H9 (cell line): Measurements from ENCODE around the gene GLIPR1L1. TPM values are rescaled to one million over a fixed set of nuclear protein-coding genes. Genes with fewer than 3 reads are reported as not detected.

Experiments used
- DNase-seq: peaks from one replicate; pipeline ENCODE4 v3.0.0-alpha.2; 2017
- H2AFZ ChIP-seq: one replicate; pipeline ENCODE4 v1.6.1; 2013; ENCODE audit warnings: mild to moderate bottlenecking, low read length, control low read depth, moderate library complexity
- H2AK5ac ChIP-seq: 2 replicates; pipeline ENCODE4 v1.6.1; 2013; ENCODE audit warnings: low read length, control low read depth, mixed read lengths; ENCODE audit not compliant: insufficient read length
- H2BK120ac ChIP-seq: one replicate; pipeline ENCODE4 v1.6.1; 2013; ENCODE audit warnings: low read depth, mild to moderate bottlenecking, low read length, control low read depth, inconsistent platforms; ENCODE audit not compliant: poor library complexity, severe bottlenecking
- H2BK12ac ChIP-seq: 2 replicates; pipeline ENCODE4 v1.6.1; 2013; ENCODE audit warnings: low read length, control low read depth, mixed read lengths, low read depth; ENCODE audit not compliant: insufficient read length
- H2BK15ac ChIP-seq: 2 replicates; pipeline ENCODE4 v1.6.1; 2013; ENCODE audit warnings: low read depth, low read length, control low read depth
- H2BK20ac ChIP-seq: one replicate; pipeline ENCODE4 v1.6.1; 2013; ENCODE audit warnings: low read depth, mild to moderate bottlenecking, low read length, control low read depth, inconsistent platforms; ENCODE audit not compliant: poor library complexity, severe bottlenecking
- H2BK5ac ChIP-seq: 2 replicates; pipeline ENCODE4 v1.6.1; 2013; ENCODE audit warnings: low read length, control low read depth, mixed read lengths; ENCODE audit not compliant: insufficient read length
- H3K14ac ChIP-seq: 2 replicates; pipeline ENCODE4 v1.6.1; 2013; ENCODE audit warnings: low read length, control low read depth; ENCODE audit not compliant: insufficient read depth
- H3K18ac ChIP-seq: 2 replicates; pipeline ENCODE4 v1.6.1; 2013; ENCODE audit warnings: low read depth, mild to moderate bottlenecking, mixed read lengths, low read length, control low read depth; ENCODE audit not compliant: insufficient read length
- H3K23ac ChIP-seq: 2 replicates; pipeline ENCODE4 v1.6.1; 2013; ENCODE audit warnings: low read length, control low read depth, mixed read lengths, low read depth; ENCODE audit not compliant: insufficient read length
- H3K23me2 ChIP-seq: 2 replicates; pipeline ENCODE4 v1.6.1; 2013; ENCODE audit warnings: low read depth, mild to moderate bottlenecking, mixed read lengths, low read length, control low read depth; ENCODE audit not compliant: insufficient read length, poor library complexity, severe bottlenecking
- H3K27ac ChIP-seq: 2 replicates; pipeline ENCODE4 v1.5.1; 2013; ENCODE audit warnings: low read length, control low read depth, mixed read lengths, low read depth; ENCODE audit not compliant: insufficient read length
- H3K27me3 ChIP-seq: 2 replicates; pipeline ENCODE4 v1.6.1; 2013; ENCODE audit warnings: low read length, control low read depth, inconsistent platforms; ENCODE audit not compliant: insufficient read depth
- H3K4ac ChIP-seq: 2 replicates; pipeline ENCODE4 v1.6.1; 2013; ENCODE audit warnings: low read depth, mild to moderate bottlenecking, control low read depth, inconsistent platforms, low read length, moderate library complexity
- H3K4me1 ChIP-seq: 2 replicates; pipeline ENCODE4 v1.6.1; 2013; ENCODE audit warnings: low read length, control low read depth, inconsistent platforms; ENCODE audit not compliant: insufficient read depth
- H3K4me2 ChIP-seq: 2 replicates; pipeline ENCODE4 v1.6.1; 2013; ENCODE audit warnings: low read length, control low read depth, mixed read lengths; ENCODE audit not compliant: insufficient read length, insufficient read depth
- H3K56ac ChIP-seq: 2 replicates; pipeline ENCODE4 v1.6.1; 2013; ENCODE audit warnings: low read depth, mild to moderate bottlenecking, mixed read lengths, low read length, control low read depth; ENCODE audit not compliant: insufficient read length
- H3K79me1 ChIP-seq: 2 replicates; pipeline ENCODE4 v1.6.1; 2013; ENCODE audit warnings: low read depth, mild to moderate bottlenecking, moderate library complexity, low read length, control low read depth, inconsistent platforms; ENCODE audit not compliant: insufficient read depth, poor library complexity, severe bottlenecking
- H3K79me2 ChIP-seq: 2 replicates; pipeline ENCODE4 v1.6.1; 2013; ENCODE audit warnings: low read length, control low read depth, inconsistent platforms; ENCODE audit not compliant: insufficient read depth
- H3K9ac ChIP-seq: 2 replicates; pipeline ENCODE4 v1.6.1; 2013; ENCODE audit warnings: low read length, control low read depth, mixed read lengths; ENCODE audit not compliant: insufficient read length; ENCODE audit errors: extremely low read depth
- H3K9me3 ChIP-seq: one replicate; pipeline ENCODE4 v1.6.1; 2013; ENCODE audit warnings: low read depth, low read length, inconsistent platforms; ENCODE audit not compliant: control insufficient read depth
- H3T11ph ChIP-seq: one replicate; pipeline ENCODE4 v1.6.1; 2013; ENCODE audit warnings: mild to moderate bottlenecking, low read length, control low read depth, inconsistent platforms
- H4K20me1 ChIP-seq: one replicate; pipeline ENCODE4 v1.6.1; 2013; ENCODE audit not compliant: control insufficient read depth, insufficient read length, insufficient read depth
- H4K5ac ChIP-seq: 2 replicates; pipeline ENCODE4 v1.6.1; 2013; ENCODE audit warnings: low read depth, mild to moderate bottlenecking, mixed read lengths, low read length, control low read depth; ENCODE audit not compliant: insufficient read length
- H4K8ac ChIP-seq: replicated peaks from 2 replicates; pipeline ENCODE4 v1.6.1; 2013; ENCODE audit warnings: low read length, control low read depth, mixed read lengths, low read depth; ENCODE audit not compliant: insufficient read length
- H4K91ac ChIP-seq: 2 replicates; pipeline ENCODE4 v1.6.1; 2013; ENCODE audit warnings: low read depth, mild to moderate bottlenecking, moderate library complexity, mixed read lengths, low read length, control low read depth; ENCODE audit not compliant: insufficient read length
- H3K27ac Mint-ChIP-seq, 3 experiments: 2 replicates in 2 of 3; 3 replicates in 1 of 3; pipeline ENCODE4 v1.8.0; 2020 to 2021; ENCODE audit warnings: mixed read lengths in 3 of 3, mild to moderate bottlenecking in 1 of 3, moderate library complexity in 1 of 3
- H3K27me3 Mint-ChIP-seq: 2 replicates; pipeline ENCODE4 v1.8.0; 2021; ENCODE audit warnings: low read depth, mild to moderate bottlenecking, moderate library complexity, mixed read lengths
- H3K36me3 Mint-ChIP-seq, 3 experiments: 2 replicates in 2 of 3; 3 replicates in 1 of 3; pipeline ENCODE4 v1.8.0; 2020 to 2021; ENCODE audit warnings: low read depth in 3 of 3, mixed read lengths in 3 of 3; ENCODE audit not compliant: insufficient read depth in 1 of 3
- H3K4me1 Mint-ChIP-seq, 2 experiments: 2 replicates each; pipeline ENCODE4 v1.8.0; 2020; ENCODE audit warnings: mixed read lengths in 2 of 2
- H3K4me3 Mint-ChIP-seq, 2 experiments: 2 replicates in 1 of 2; 3 replicates in 1 of 2; pipeline ENCODE4 v1.8.0; 2020 to 2021; ENCODE audit warnings: mild to moderate bottlenecking in 2 of 2, mixed read lengths in 2 of 2, moderate library complexity in 1 of 2
- H3K9me3 Mint-ChIP-seq, 2 experiments: 2 replicates in 1 of 2; 3 replicates in 1 of 2; pipeline ENCODE4 v1.8.0; 2020; ENCODE audit warnings: mild to moderate bottlenecking in 2 of 2, mixed read lengths in 2 of 2, moderate library complexity in 1 of 2
- CTCF ChIP-seq: fragments of 200-600 bp; sonication (generic); conservative IDR thresholded peaks from 3 replicates; pipeline ENCODE4 v1.8.0; 2021; ENCODE audit warnings: antibody characterized with exemption, mild to moderate bottlenecking
- total RNA-seq: library from RNA; stranded (reverse); gene quantifications from 2 replicates; pipeline ENCODE4 v1.2.1, GENCODE V29; 2021

GLIPR1L1 gene
- total RNA-seq, 1 experiment from 2014 or later = 1.9 TPM

GRCh38 chr12:75354011-75354410 lies 19.5 kb downstream of the GLIPR1L1 start:
- Histone ChIP-seq H3K79me2 (no peaks in the 10 kb centered on the region), H4K8ac (no peak overlapping the region), H3K4me1 (no peaks in the 10 kb centered on the region), H3K14ac (no peak overlapping the region), H2BK15ac (no peak overlapping the region), H3K4me2 (no peak overlapping the region), H4K91ac (no peak overlapping the region), H2AK5ac (no peak overlapping the region), H3K23me2 (no peaks in the 10 kb centered on the region), H3K4ac (no peak overlapping the region), H3K27me3 (no peaks in the 10 kb centered on the region), H3K23ac (no peak overlapping the region), H3K27ac (no peak overlapping the region), H2BK120ac (no peak overlapping the region), H3T11ph (no peak overlapping the region), H2AFZ (no peak overlapping the region), H3K9ac (no peak overlapping the region), H3K9me3 (no peaks in the 10 kb centered on the region), H2BK12ac (no peak overlapping the region), H3K56ac (no peak overlapping the region), H2BK20ac (no peak overlapping the region), H3K18ac (no peak overlapping the region), H2BK5ac (no peak overlapping the region), H4K20me1 (no peaks in the 10 kb centered on the region), H3K79me1 (no peaks in the 10 kb centered on the region), H4K5ac (no peak overlapping the region)
- DNase-seq = no peak
- Mint-ChIP-seq H3K9me3 (peaks cover 22 to 28% of the 10 kb centered on the region in 2 experiments), H3K27ac (no peak overlapping the region), H3K27me3 (no peaks in the 10 kb centered on the region), H3K4me3 (no peak overlapping the region), H3K4me1 (no peaks in the 10 kb centered on the region), H3K36me3 (peaks cover 8 to 26% (median 21%) of the 10 kb centered on the region in 3 experiments)
- no peak for TF ChIP-seq CTCF
